Skeletal muscle satellite cell (primary cell): ENCODE measurements around the gene PRSS8. TPM values are rescaled to one million over a fixed set of nuclear protein-coding genes. Genes with fewer than 3 reads are reported as not detected.

Experiments
- H3K27me3 ChIP-seq: 2 replicates; pipeline ENCODE4 v1.7.0; 2013; ENCODE audit warnings: low read length; ENCODE audit not compliant: control insufficient read depth, insufficient read depth
- H3K36me3 ChIP-seq: 2 replicates; pipeline ENCODE4 v1.7.0; 2013; ENCODE audit warnings: mild to moderate bottlenecking, control low read depth, low read length; ENCODE audit not compliant: insufficient read depth
- H3K4me1 ChIP-seq: 2 replicates; pipeline ENCODE4 v1.7.0; 2013; ENCODE audit warnings: low read length; ENCODE audit not compliant: control insufficient read depth, insufficient read depth
- H3K4me2 ChIP-seq: 2 replicates; pipeline ENCODE4 v1.7.0; 2013; ENCODE audit warnings: mild to moderate bottlenecking, low read length
- H3K4me3 ChIP-seq: 2 replicates; pipeline ENCODE4 v1.7.0; 2013; ENCODE audit warnings: low read length
- H3K9ac ChIP-seq: 2 replicates; pipeline ENCODE4 v1.7.0; 2013; ENCODE audit warnings: mild to moderate bottlenecking, low read depth, low read length, moderate library complexity
- H3K9me3 ChIP-seq: replicated peaks from 2 replicates; pipeline ENCODE4 v1.7.0; 2013; ENCODE audit warnings: mild to moderate bottlenecking, control low read depth, low read length
- small RNA-seq: library from RNA; depleted of rRNA; stranded (forward); fragments of <200 nt; gene quantifications from one replicate; pipeline ENCODE3, GENCODE V24; 2012

PRSS8 gene

GRCh38 chr16:31083081-31083480 is 52.4 kb downstream of the PRSS8 start:
- Histone ChIP-seq H3K4me3 (no peak overlapping the region), H3K36me3 (peaks cover 58% of the 10 kb centered on the region), H3K9ac (no peak overlapping the region)

DNA sequence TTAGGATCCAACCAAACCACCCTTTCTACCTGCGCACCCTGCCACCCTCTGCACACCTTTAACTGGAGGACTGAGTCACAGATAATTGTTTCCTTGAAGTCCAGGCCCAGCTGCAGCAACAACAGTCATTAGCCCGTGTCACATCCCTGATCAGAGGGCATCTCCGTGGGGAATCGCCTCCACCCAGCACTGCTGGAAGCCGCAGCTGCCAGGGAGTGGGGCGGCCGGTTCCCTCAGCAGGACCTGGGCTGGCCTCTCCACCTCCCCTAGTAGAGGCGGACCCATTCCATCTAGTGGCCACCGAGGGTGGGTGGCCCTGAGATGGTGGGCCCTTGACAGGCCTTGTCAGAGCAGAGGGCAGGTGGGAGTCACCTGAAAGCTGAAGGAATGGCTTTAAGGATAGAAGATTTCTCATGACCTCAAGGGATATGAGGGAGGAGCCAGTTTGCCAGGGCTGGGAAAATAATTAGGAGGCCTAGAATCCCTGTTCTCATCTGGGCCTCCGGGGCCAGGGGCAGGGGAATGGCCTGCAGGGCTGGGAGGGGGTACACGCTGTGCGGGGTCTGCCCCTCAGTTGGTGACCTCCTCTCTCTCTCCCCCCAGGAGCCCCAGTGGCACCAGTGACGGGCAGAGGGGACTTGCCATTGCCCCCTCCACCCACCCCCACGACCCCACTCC is 53.0 kb downstream of the PRSS8 start:
- no peaks in the 10 kb centered on the region for H3K9me3 ChIP-seq
- no peak overlapping the region for H3K4me3 ChIP-seq
- H3K9ac ChIP-seq, result no peak overlapping the region
- H3K36me3 ChIP-seq, result peaks cover 60% of the 10 kb centered on the region
- peaks cover 17% of the 10 kb centered on the region for H3K4me1 ChIP-seq
- no peaks in the 10 kb centered on the region for H3K27me3 ChIP-seq
- no peak overlapping the region for H3K4me2 ChIP-seq

More at GRCh38 chr16:31083081-31083480, 52.4 kb downstream of the PRSS8 start:
- H3K9me3 ChIP-seq, result no peaks in the 10 kb centered on the region
- no peaks in the 10 kb centered on the region for H3K27me3 ChIP-seq
- H3K4me2 ChIP-seq, result no peak overlapping the region
- peaks cover 17% of the 10 kb centered on the region for H3K4me1 ChIP-seq

Small RNA genes within 50 kb of the gene (small RNA-seq; reads per million reads assigned to genes)
- not detected for gene AC009088.4
- gene NDUFA3P6, result not detected
